HepG2 (cell line): Measurements from ENCODE around the gene SCAMP3. TPM values are rescaled to one million over a fixed set of nuclear protein-coding genes. Genes with fewer than 3 reads are reported as not detected.

Experiments
- AKAP8 ChIP-seq: sonication (generic); formaldehyde crosslinking; IDR thresholded peaks from 2 replicates; pipeline ENCODE4 v1.5.1; 2020; ENCODE audit warnings: mild to moderate bottlenecking, missing genetic modification reagents
- ARNT2 ChIP-seq: sonication (generic); formaldehyde crosslinking; IDR thresholded peaks from 2 replicates; pipeline ENCODE4 v1.8.0; 2022; ENCODE audit warnings: mild to moderate bottlenecking, low read depth, missing genetic modification reagents, moderate library complexity
- BRD4 ChIP-seq: sonication (generic); formaldehyde crosslinking; IDR thresholded peaks from 2 replicates; pipeline ENCODE4 v1.4.0; 2020; ENCODE audit warnings: missing genetic modification reagents
- CBX2 ChIP-seq, 2 experiments: fragments of 200-600 bp in 1 of 2; sonication (generic); formaldehyde crosslinking in 1 of 2; IDR thresholded peaks; 2 replicates each; pipeline versions ENCODE4 v1.7.0 to v1.8.1; 2018 to 2022; ENCODE audit warnings: low read depth in 2 of 2, low read length in 1 of 2, mild to moderate bottlenecking in 1 of 2, missing genetic modification reagents in 1 of 2
- E2F5 ChIP-seq: sonication (generic); formaldehyde crosslinking; conservative IDR thresholded peaks from 2 replicates; pipeline ENCODE4 v1.4.0; 2020; ENCODE audit warnings: missing genetic modification reagents
- FOXJ3 ChIP-seq: sonication (generic); formaldehyde crosslinking; IDR thresholded peaks from 2 replicates; pipeline ENCODE4 v1.4.0; 2020; ENCODE audit warnings: missing genetic modification reagents, mild to moderate bottlenecking, borderline replicate concordance
- FOXO4 ChIP-seq: sonication (generic); formaldehyde crosslinking; conservative IDR thresholded peaks from 2 replicates; pipeline ENCODE4 v1.8.1; 2023; ENCODE audit warnings: missing genetic modification reagents
- HOXA9 ChIP-seq: sonication (generic); formaldehyde crosslinking; IDR thresholded peaks from 2 replicates; pipeline ENCODE4 v1.8.1; 2022; ENCODE audit warnings: missing genetic modification reagents, mild to moderate bottlenecking, moderate library complexity, borderline replicate concordance
- MED8 ChIP-seq: sonication (generic); formaldehyde crosslinking; IDR thresholded peaks from 2 replicates; pipeline ENCODE4 v1.8.1; 2023; ENCODE audit warnings: mild to moderate bottlenecking, missing genetic modification reagents; ENCODE audit not compliant: insufficient replicate concordance
- MTF2 ChIP-seq: sonication (generic); formaldehyde crosslinking; IDR thresholded peaks from 2 replicates; pipeline ENCODE4 v1.5.0; 2020; ENCODE audit warnings: missing genetic modification reagents, borderline replicate concordance
- SSRP1 ChIP-seq: IDR thresholded peaks from 2 replicates; pipeline ENCODE4 v1.6.1; 2016; ENCODE audit warnings: control low read depth
- TEAD2 ChIP-seq: sonication (generic); formaldehyde crosslinking; IDR thresholded peaks from 2 replicates; pipeline ENCODE4 v1.9.0; 2021; ENCODE audit warnings: missing genetic modification reagents
- ZNF333 ChIP-seq: sonication (generic); formaldehyde crosslinking; IDR thresholded peaks from 2 replicates; pipeline ENCODE4 v1.4.0; 2020; ENCODE audit warnings: mild to moderate bottlenecking, missing genetic modification reagents, borderline replicate concordance
- ZNF543 ChIP-seq: sonication (generic); formaldehyde crosslinking; IDR thresholded peaks from 2 replicates; pipeline ENCODE4 v1.4.0; 2020; ENCODE audit warnings: mild to moderate bottlenecking, missing genetic modification reagents
- ZNF572 ChIP-seq: sonication (generic); formaldehyde crosslinking; IDR thresholded peaks from 2 replicates; pipeline ENCODE4 v1.5.1; 2020; ENCODE audit warnings: mild to moderate bottlenecking, missing genetic modification reagents
- ZNF598 ChIP-seq: sonication (generic); formaldehyde crosslinking; IDR thresholded peaks from 2 replicates; pipeline ENCODE4 v1.5.1; 2020; ENCODE audit warnings: mild to moderate bottlenecking, missing genetic modification reagents, borderline replicate concordance
- ZNF605 ChIP-seq: sonication (generic); formaldehyde crosslinking; IDR thresholded peaks from 2 replicates; pipeline ENCODE4 v1.8.0; 2022; ENCODE audit warnings: mild to moderate bottlenecking, missing genetic modification reagents
- ZNF629 ChIP-seq: sonication (generic); formaldehyde crosslinking; conservative IDR thresholded peaks from 2 replicates; pipeline ENCODE4 v1.5.0; 2020; ENCODE audit warnings: missing genetic modification reagents
- ZNF713 ChIP-seq: sonication (generic); formaldehyde crosslinking; IDR thresholded peaks from 2 replicates; pipeline ENCODE4 v1.4.0; 2020; ENCODE audit warnings: mild to moderate bottlenecking, missing genetic modification reagents
- ZNF746 ChIP-seq: sonication (generic); formaldehyde crosslinking; IDR thresholded peaks from 2 replicates; pipeline ENCODE4 v1.8.0; 2022; ENCODE audit warnings: mild to moderate bottlenecking, missing genetic modification reagents
- ZNF850 ChIP-seq: sonication (generic); formaldehyde crosslinking; conservative IDR thresholded peaks from 2 replicates; pipeline ENCODE4 v1.9.0; 2021; ENCODE audit warnings: mild to moderate bottlenecking, missing genetic modification reagents
- polyA plus RNA-seq, 8 experiments: library from polyadenylated mRNA; depleted of rRNA in 3 of 8; stranded (reverse) in 7 of 8; unstranded in 1 of 8; fragments of >200 nt; fragmentation: Illumina TruSeq in 4 of 8; extraction: Trizol in 4 of 8; gene quantifications; 2 replicates each; pipeline versions ENCODE4 v1.2.1 to v1.2.3, GENCODE V29; 2011 to 2016; ENCODE audit warnings: low read depth in 4 of 8, missing spikeins in 1 of 8, mixed read lengths in 1 of 8; ENCODE audit not compliant: insufficient read depth in 1 of 8
- total RNA-seq, 5 experiments: library from RNA; depleted of rRNA; stranded (reverse); fragments of >200 nt; fragmentation: Illumina TruSeq; extraction: Trizol; gene quantifications; 2 replicates each; pipeline ENCODE4 v1.2.3, GENCODE V29; 2016; ENCODE audit warnings: low read depth in 1 of 5
- TF ChIP-seq, protein P1 (sequence below): sonication (generic); formaldehyde crosslinking; IDR thresholded peaks from 2 replicates; pipeline ENCODE4 v1.4.0; 2020; ENCODE audit warnings: missing genetic modification reagents, borderline replicate concordance
- TF ChIP-seq, protein P2 (sequence below): sonication (generic); formaldehyde crosslinking; IDR thresholded peaks from 2 replicates; pipeline ENCODE4 v1.4.0; 2020; ENCODE audit warnings: mild to moderate bottlenecking, missing genetic modification reagents, borderline replicate concordance

SCAMP3 gene
- total and polyA plus RNA-seq, 2 of the 13 experiments (the other 11 are each of a cell fraction or from before 2014, with no cell fraction given) = 46.8 to 83.3 TPM

DNA sequence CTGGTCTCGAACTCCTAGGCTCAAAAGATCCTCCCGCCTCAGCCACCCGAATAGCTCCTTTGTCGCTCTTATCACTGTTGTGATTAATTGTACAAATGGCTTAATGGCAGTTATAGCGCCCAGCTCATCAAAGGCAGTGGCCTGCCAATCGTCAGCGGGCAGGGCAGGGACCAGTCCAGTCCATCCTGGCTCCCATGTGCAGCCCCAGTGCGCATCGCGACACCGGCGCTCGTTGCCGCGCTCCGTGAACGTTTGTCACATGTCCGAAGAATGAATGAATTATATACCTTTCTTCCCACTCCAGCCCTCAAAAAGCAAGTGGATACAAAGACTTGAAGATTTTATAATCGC, 35.3 kb downstream of the SCAMP3 start (continued):
- 0 out of 2 replicates have a peak, but pooled peaks have one; percentile 25 for TF ChIP-seq FOXO4 (CRISPR knock-in tag)
- no peak for TF ChIP-seq ZNF713
- TF ChIP-seq HOXA9 (CRISPR knock-in tag) = no peak
- peak; percentile 53; the same call in 1 of the 2 replicates for TF ChIP-seq ZNF598 (CRISPR knock-in tag)
- TF ChIP-seq FOXJ3 = no peak
- TF ChIP-seq MED8 (CRISPR knock-in tag) = no peak
- TF ChIP-seq, protein P1, sequence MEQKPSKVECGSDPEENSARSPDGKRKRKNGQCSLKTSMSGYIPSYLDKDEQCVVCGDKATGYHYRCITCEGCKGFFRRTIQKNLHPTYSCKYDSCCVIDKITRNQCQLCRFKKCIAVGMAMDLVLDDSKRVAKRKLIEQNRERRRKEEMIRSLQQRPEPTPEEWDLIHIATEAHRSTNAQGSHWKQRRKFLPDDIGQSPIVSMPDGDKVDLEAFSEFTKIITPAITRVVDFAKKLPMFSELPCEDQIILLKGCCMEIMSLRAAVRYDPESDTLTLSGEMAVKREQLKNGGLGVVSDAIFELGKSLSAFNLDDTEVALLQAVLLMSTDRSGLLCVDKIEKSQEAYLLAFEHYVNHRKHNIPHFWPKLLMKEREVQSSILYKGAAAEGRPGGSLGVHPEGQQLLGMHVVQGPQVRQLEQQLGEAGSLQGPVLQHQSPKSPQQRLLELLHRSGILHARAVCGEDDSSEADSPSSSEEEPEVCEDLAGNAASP (CRISPR knock-in tag) = no peak
- TF ChIP-seq ZNF629 (CRISPR knock-in tag) = no peak
- TF ChIP-seq MTF2 (CRISPR knock-in tag) = no peak
- TF ChIP-seq ZNF850 (CRISPR knock-in tag) = no peak
- no peak for TF ChIP-seq BRD4 (CRISPR knock-in tag)
- peak; percentile 26 for TF ChIP-seq ARNT2 (CRISPR knock-in tag)
- TF ChIP-seq, protein P2, sequence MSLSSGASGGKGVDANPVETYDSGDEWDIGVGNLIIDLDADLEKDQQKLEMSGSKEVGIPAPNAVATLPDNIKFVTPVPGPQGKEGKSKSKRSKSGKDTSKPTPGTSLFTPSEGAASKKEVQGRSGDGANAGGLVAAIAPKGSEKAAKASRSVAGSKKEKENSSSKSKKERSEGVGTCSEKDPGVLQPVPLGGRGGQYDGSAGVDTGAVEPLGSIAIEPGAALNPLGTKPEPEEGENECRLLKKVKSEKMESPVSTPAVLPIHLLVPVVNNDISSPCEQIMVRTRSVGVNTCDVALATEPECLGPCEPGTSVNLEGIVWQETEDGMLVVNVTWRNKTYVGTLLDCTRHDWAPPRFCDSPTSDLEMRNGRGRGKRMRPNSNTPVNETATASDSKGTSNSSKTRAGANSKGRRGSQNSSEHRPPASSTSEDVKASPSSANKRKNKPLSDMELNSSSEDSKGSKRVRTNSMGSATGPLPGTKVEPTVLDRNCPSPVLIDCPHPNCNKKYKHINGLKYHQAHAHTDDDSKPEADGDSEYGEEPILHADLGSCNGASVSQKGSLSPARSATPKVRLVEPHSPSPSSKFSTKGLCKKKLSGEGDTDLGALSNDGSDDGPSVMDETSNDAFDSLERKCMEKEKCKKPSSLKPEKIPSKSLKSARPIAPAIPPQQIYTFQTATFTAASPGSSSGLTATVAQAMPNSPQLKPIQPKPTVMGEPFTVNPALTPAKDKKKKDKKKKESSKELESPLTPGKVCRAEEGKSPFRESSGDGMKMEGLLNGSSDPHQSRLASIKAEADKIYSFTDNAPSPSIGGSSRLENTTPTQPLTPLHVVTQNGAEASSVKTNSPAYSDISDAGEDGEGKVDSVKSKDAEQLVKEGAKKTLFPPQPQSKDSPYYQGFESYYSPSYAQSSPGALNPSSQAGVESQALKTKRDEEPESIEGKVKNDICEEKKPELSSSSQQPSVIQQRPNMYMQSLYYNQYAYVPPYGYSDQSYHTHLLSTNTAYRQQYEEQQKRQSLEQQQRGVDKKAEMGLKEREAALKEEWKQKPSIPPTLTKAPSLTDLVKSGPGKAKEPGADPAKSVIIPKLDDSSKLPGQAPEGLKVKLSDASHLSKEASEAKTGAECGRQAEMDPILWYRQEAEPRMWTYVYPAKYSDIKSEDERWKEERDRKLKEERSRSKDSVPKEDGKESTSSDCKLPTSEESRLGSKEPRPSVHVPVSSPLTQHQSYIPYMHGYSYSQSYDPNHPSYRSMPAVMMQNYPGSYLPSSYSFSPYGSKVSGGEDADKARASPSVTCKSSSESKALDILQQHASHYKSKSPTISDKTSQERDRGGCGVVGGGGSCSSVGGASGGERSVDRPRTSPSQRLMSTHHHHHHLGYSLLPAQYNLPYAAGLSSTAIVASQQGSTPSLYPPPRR (CRISPR knock-in tag) = no peak
- no peak; the same call in 1 of the 2 replicates for TF ChIP-seq ZNF572 (CRISPR knock-in tag)
- TF ChIP-seq CBX2 (IDR thresholded peaks at IDR 0.05; ENCODE audit: low read depth, low read length) = no peak
- no peak for TF ChIP-seq CBX2 (CRISPR knock-in tag; IDR thresholded peaks at IDR 0.05; ENCODE audit: low read depth)
- TF ChIP-seq AKAP8 (CRISPR knock-in tag) = no peak
- TF ChIP-seq E2F5 = no peak
- TF ChIP-seq ZNF543 (CRISPR knock-in tag) = no peak
- TF ChIP-seq SSRP1 = no peak
- TF ChIP-seq ZNF746 (CRISPR knock-in tag) = 0 out of 2 replicates have a peak, but pooled peaks have one; percentile 49
- no peak for TF ChIP-seq TEAD2
- no peak for TF ChIP-seq ZNF333 (CRISPR knock-in tag)
- 0 out of 2 replicates have a peak, but pooled peaks have one; percentile 68 for TF ChIP-seq ZNF605
